Fibroblast of upper back skin (primary cell): ENCODE data around the gene GUCY1A1.
A peak's percentile ranks its signal among the peaks of the same experiment; 100 is the strongest.

Experiments
- DNase-seq: peaks from one replicate; pipeline ENCODE4 v3.0.0-alpha.2; 2013

GUCY1A1 gene

DNA sequence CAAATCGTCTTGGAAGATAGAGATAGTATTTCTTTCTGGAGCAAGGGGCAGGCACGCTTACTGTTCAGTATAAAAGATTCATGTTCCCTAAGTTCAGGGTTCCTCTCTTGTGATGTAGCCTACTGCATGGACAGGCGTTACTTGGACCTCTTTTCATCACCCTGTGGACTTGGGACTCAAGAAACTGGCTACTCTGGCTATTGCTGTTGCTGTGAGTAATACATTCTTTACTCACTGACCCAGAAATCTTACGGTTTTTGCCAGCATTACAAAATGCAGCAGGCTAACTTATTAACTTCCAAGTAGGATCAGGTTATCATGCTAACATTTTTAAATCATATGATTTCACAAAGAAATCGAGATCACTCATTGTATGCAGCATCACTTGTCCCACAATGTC, 79.3 kb downstream of the GUCY1A1 start:
- DNase-seq = peak; percentile 59

DNA sequence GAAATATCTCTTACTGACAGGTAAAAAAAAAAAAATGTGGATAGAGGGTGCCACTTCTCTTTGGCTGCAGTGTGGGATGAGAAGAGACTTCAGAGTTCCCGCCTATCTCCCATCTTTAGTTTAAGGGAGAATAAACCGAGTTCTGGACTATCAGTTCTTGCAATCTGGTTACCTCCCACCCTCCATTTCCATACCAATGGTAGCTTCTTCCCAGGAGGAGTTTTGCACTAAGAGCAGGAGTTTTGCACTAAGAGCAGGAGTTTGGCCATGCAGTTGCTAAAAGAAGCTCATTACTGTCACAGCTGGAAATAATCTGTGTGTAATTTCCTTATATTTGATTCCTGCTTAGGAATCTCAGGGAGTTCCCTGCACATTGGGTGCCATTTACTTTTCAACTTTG, 81.4 kb downstream of the GUCY1A1 start:
- DNase-seq = no peak

DNA sequence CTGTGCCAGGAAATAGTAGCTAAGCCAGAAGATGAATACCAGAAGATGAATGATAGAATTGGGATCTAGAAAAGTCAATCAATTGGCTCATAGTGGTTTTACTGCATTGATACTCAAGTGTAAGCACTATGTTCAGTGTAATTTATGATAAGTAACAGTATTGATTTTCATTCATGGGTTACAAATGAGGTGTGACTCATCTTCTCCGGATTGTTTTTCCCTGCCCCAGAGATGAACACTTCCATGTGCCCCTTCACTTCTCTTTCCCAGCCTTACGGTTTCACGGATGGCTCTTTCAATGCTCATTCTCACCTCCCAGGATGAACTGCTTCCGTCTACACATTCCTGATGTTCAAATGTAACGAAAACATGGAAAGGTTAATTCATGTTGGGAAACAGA, 82.4 kb downstream of the GUCY1A1 start:
- no peak for DNase-seq

DNA sequence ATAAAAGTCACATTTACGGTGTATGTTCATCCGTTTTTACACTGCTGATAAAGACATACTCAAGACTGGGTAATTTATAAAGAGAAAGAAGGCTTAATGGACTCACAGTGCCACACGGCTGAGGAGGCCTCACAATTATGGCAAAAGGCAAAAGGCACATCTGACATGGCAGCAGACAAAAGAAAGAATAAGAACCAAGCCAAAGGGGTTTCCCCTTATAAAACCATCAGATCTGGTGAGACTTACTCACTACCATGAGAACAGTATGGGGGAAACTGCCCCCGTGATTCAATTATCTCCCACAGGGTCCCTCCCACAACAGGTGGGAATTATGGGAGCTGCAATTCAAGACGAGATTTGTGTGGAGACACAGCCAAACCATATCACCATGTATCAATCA, 84.9 kb downstream of the GUCY1A1 start:
- DNase-seq = no peak

DNA sequence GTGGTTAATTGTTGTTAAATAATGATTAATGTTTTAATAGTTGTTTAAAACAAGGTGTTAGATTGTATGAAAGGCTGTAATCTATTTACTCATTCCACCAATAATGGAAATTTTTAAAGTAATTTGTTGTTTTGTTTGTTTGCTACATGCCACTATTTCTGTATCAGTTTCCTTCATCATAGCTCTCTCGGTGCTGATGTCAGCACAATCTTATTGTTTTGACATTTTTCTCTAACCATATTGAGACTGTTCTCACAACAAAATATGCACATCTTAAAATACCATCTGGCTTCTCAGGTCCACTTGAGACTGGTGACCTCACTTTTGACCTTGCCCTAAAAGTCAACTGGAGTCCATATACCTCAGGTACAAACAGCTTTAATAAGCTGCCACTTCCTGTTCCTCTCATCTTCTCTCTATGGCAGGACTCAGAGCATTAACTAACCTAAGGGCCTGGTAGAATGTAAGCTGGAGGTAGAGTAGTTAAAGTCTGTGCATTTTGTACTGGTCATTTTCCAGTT, 91.2 kb downstream of the GUCY1A1 start:
- DNase-seq = no peak

DNA sequence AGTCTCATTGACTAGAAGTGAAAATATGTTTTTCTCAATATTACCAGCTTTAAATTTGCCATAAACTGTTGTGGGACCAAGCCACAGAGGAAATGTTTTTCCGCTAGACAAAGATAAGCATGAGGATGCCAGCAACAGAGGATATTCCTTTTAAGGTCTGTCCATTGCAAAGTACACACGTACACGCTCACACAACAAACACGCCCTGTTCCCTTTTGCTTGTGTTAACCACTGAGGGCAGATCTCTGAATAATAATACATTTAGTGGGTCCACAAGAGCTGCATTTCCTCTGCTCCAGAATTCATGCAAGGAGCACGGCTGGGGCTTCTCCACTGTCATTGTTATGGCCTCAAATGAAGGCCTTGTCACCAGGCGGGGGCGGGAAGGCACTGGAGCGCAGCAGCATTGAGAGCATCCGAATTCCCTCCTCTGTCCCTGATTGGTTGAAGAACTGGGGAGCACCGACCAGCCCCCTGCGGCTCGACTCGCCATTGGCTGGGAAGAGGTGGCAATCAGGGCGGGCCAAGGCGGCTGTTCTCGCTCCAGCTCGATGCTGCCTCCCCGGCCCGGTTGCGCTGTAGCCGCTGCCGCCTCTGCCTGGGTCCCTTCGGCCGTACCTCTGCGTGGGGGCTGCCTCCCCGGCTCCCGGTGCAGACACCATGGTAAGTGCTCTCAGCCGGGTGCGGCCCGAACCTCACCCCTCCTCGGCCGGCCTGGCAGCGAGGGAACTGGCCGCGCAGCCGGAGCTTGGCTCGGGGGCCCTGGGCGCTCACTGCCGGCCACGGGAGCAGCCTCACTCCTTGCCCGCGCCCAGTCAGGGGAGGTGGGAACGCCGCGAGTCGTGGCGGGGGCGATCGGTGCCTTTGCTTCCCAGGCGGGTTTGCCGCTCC, 92.1 kb downstream of the GUCY1A1 start, which contains the start of gene GUCY1B1:
Gene GUCY1B1 (plus strand): TSS at position 541 of the 891 bp plus-strand sequence. CDS start 120 bp downstream, at position 661.
- DNase-seq = peak; percentile 93

DNA sequence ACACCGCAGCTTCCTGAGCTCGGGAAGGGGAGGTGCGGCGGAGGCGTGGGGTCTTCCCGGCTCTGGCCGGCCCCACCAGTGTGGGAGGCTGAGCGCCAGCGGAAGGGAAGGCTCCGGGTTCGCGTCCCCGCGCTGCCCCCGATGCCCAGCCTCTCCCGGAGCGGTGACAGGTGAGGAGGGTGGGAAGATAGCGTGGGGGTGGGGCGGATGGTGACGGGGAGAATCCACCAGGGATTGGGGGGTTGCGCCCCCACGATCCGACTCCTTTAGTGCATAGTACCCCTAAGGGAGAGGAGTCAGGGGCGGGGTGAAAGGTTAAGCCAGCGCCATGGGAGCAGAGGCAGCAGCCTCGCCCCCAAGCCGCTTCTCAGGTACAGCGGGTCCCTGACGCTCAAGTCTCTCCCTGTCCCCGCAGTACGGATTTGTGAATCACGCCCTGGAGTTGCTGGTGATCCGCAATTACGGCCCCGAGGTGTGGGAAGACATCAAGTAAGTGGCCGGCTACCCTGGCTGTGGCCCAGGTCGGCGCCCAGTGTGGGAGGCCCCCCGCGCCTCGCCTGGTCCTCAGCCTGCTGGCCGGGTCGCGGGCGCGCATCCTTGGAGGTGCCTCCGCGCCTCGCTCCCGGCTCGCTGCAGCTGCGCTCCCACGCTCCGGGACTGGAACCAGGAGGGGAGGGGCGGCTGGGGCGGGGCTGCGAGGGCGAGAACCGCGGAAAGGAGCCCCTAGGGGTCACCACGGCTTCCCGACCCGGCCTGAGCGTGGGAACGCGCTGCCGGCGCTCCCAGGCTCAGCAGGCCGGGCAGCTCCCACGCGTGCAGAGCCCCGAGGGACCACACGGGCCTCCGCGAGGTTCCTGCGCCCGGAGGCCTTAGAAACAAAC, 93.0 kb downstream of the GUCY1A1 start:
- DNase-seq = no peak

DNA sequence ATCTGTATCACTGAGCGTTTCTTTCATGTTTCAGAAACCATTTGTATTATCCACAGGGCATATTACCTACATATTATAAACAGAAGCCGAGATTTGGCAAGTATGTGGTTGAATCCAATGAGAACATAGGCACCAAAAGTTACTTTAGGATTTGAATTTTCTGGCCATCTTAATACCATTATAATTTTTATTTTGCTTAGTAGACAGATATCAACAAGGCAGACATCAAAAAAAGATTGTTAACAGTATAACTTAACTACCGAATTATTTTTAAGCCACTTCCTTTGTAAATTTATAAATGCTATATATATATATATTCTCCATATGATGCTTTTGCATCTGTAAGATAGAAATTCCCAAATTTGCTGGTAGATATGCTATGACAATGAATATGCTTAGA, 94.4 kb downstream of the GUCY1A1 start:
- DNase-seq = no peak

DNA sequence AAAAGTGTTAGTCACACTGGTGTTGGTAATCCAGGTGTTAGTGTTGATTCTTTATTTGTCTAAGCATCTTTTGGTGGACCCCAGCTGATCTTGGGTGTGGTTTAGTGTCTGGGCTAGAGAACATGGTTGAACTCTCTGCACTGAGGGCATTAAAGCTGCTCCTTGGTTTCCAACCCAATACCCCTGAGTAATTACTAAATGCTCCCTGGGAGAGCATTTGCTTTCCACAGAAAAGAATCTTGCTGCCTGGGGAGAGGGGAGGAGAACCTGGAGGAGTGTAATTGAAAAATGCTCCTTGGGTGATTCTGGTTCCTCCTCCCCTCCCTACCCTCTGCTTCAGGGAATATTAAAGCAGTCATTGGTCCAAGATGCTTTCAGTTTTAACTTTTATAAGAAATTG, 95.3 kb downstream of the GUCY1A1 start:
- DNase-seq = no peak

DNA sequence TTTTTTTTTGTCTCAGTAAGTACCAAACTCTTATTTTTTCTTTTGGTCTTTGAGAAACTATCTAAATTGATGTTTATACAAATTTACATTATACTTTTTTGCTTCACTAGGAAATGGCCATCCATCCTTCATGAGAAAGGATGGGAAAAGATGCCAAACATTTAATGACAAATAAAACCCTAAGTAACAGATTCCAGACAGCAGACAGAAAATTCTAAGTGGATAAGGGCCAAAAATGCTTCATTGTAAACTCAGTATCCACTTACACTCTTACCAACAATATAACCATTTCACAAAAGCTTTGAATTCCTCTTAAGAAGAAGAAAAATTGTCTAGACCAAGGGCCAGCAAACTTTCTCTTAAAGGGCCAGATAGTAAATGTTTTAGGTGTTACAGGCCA, 95.7 kb downstream of the GUCY1A1 start:
- DNase-seq = no peak

DNA sequence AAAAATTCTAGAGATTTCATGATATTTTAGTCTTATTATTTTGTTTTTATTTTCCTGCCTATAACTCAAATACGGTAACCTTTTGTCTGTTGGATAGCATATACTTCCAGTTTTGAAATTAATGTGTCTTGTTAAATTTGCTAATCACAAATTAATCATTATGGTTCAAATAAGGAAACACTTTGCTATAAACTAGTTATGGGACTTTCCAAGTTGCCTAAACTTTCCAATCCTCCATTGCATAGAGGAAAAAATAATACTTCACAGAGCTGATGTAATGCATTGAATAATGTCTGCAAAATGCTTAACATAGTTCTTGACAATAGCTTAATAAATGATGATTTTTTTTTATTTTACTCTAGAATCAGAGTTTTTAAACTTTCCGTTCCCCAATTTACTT, 96.9 kb downstream of the GUCY1A1 start:
- no peak for DNase-seq

DNA sequence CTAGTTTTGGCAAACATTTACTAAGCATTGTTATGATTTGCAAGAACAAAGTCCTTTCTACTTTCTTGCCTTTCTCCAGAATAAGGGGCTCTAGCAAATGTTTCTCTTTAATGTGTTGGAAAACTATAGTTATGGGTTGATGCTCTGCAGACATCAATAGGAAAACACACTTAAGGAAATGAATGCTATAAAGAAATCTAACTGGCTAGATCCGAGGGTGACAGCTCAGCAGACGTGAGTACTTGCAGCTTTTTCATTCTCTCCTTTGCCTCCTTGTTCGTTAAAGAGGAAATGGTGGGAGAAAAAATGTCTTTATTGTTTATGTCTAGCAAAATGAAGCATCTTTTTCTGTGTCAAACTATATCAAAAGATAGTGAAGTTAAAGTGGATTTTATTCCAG, 98.5 kb downstream of the GUCY1A1 start:
- no peak for DNase-seq

DNA sequence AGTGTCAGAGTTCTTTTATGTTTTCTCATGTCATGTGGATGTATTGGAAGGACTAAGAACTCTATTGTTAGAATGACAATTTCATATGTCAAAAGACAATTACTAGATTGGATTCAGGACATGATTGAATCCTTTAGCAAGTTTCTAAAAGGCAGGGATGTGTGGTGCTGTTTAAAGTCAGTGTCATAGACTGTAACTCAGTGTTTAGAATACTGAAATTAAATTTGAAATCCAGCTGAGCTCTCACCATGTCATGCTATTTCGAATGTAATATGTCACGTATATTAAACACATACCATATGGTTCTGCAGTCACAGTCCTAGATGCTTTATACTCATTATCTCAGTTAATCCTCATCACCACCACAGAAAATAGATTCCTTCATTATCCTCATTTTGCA, 100.0 kb downstream of the GUCY1A1 start:
- no peak for DNase-seq

DNA sequence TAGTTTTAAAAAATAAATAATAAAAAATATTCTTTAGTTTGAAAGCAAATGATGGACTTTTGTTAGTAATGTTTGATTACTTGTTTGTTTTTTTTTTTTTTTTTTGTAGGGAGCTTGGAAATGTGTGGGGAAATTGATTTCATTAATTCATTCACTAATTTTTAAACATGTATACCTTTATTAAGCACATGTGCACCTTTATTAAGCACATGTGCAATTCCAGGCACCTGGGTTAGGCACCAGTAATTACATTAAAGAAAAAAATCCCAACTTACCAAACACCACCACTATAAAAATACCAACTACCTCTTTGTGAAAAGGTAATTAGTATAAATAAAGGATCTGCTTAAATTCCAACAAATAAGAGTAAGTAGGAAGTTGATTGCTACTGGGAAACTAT, 101.7 kb downstream of the GUCY1A1 start:
- no peak for DNase-seq

DNA sequence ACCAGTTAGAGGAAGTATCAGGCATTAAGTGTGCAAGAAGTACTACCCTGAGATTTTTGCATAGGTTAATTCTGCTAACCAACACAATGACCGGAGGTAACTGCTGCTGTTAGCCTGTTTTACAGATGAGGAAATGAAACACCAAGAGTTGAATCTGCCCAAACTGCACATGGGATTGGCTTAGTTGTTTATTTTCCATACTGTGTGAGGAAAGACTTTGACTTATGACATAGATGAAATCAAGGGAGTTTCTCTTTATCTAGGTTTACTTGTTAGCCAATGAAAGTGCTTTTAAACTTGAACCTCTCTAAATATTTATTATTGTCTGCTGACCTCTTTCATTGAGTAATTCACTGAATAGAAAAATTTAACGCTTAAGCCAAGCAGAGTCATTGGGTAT, 102.4 kb downstream of the GUCY1A1 start:
- DNase-seq = no peak

DNA sequence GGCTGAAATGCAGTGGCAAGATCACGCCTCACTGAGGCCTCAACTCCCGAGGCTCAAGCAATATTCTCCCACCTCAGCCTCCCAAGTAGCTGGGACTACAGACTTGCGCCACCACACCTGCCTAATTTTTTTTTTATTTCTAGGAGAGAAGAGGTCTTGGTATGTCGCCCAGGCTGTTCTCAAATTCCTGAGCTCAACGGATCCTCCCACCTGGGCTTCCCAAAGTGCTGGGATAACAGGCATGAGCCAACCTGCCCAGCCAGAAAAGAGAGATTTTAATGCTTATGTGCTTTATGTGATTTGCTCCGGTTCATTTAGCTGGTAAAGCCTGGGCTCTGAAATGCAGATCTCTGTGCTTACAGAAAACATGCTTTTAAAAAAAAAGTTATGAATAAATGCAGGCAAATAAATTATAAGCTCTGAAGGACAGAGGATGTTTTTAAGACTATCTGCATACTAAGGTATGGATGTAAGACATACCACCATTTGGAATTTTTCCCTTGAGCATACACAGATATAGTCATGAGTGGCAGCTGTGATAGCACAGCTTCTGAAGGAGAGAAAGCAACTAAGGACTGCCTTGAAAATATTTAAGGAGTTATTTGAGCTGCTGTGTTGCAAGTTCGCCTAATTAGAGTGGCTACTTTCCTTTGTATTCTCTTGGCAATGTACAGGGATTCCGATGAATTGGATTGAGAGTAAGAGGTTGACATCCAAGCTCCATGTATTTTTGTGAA, 106.0 kb downstream of the GUCY1A1 start:
- DNase-seq = no peak

DNA sequence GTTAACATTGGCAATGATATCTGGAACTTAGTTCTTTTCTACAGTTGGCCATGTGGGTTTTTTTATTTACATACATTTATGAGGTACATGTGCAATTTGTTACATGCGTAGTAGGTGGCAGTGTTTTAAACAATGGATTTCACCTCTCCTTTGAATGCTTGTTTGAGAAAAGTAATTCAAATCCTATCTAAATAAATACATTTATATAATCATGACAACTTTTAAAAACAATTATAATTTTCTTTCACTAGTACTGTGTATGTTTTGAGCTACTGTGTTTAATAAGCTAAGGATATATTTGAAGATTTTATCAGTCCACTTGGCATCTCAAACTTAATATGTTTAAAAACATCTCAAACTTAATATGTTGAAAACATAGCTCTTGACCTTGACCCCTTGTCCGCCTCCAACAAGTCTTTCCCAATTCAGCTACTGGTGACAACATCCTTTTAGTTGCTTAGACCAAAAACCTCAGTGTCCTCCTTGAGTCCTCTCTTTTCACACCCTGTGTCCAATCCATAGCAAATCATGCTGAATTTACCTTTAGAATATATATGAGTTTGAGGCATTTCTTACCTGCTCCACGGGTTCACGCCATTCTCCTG, 106.7 kb downstream of the GUCY1A1 start:
- DNase-seq = no peak

DNA sequence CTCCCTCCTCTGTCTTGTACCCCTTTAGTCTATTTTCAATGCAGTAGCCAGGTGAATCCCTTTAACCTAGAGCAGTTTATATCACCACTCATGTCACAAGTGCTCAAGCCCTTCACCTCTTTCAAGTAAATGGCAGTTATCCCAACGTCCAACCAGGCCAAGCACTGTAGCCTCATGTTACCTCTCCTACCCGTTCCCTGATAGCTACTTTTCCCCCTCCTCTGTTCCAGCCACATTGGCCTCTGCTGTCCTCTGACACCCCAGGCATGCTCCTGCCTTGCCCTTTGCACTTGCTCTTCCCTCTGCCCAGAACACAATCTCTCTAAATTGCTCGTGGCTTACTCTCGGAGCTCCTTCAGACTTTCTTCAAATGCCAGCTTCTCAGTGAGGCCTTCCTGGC, 107.4 kb downstream of the GUCY1A1 start:
- DNase-seq = no peak

DNA sequence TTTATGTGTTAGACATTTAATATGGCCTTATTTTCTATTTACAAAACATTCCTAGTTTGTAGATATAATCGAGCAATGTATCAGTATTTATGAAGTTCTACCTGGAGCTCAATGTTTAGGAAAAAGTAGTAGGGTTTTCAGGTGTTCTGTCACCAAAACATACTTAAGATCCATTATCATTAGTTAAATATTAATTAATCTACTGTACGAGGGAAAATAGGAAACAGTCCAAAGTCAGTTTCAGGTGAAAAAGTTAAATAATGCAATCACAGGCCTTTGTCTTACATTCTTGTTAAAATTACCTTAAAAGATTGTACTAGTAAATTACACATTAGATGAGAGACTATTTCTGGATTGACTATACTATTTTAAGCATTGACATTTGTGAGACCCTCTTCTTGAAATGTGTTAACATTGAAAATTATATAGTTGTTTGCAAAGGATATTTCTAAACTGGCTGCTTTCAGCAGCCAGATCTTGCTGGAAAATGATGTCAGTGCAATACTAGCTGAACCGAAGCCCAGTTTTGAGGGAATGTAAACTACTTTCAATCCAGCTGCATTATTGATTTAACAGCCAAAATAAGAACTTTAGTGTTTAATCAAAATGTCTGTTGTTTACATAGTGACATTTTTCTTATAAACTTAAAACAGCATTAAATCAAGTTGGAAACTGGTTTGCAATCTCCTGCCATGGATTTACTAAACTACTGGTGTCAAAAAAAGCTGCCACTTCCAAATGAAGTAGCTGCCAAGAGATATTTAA, 111.5 kb downstream of the GUCY1A1 start:
- DNase-seq = no peak

DNA sequence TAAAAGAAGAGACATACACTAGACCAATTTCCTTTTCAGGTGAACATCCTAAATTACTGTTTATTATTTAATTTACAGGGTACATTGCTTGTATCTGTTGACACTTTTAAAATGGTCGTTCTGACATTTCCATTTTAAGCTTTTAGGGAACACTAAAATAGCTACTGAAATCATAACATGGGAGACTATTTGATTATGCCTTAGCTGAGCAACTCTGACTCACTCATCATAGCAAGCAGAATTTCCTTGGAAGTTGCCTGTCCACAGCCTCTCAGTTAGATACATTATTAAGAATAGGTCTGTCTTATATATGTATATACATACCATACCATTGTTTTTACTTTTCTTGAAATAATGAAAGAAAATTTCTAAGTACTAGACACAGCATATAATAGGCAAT, 114.1 kb downstream of the GUCY1A1 start:
- no peak for DNase-seq

DNA sequence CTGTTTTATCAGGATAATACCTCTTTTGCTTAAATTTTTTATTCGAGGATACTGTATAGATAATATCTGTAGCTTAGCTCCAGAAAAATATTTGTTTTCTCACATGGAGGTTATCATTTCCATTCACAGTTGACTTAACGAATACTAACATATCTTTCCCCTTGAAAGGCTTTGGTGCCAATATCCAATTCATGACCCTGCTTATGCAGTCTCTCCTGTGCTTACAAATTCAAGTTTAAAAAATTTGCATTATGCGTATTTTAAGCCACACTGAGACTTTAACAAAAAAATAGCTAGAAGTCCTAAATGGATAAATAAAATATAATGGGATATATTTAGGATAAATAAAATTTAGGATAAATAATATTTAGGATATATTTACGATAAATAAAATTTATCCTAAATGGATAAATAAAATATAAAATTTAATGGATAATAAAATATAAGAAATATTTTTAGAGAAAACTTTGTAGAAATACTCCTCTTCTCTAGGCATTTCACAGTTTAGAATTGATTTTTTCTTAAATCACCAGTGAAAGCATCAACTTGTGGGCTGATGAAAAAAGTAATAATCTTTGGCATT, 114.7 kb downstream of the GUCY1A1 start:
- DNase-seq = no peak
